Dendritic cell treated with granulocyte-macrophage colony-stimulating factor and Interleukin-4, amounts not matched to agents 40 ng/mL and 50 ng/mL, for 4 days (primary cell): ENCODE results near the gene GALNT16.
A peak's percentile ranks its signal among the peaks of the same experiment; 100 is the strongest.

Experiments used
- H3K27ac Mint-ChIP-seq: one replicate; pipeline ENCODE4 v1.8.0; 2022; ENCODE audit warnings: mild to moderate bottlenecking, mixed read lengths
- H3K27me3 Mint-ChIP-seq: one replicate; pipeline ENCODE4 v1.8.0; 2022; ENCODE audit warnings: mild to moderate bottlenecking, mixed read lengths
- H3K36me3 Mint-ChIP-seq: one replicate; pipeline ENCODE4 v1.8.0; 2022; ENCODE audit warnings: low read depth, mixed read lengths
- H3K4me1 Mint-ChIP-seq: one replicate; pipeline ENCODE4 v1.8.0; 2022; ENCODE audit warnings: low read depth, mixed read lengths
- H3K4me3 Mint-ChIP-seq: one replicate; pipeline ENCODE4 v1.8.0; 2022; ENCODE audit warnings: mild to moderate bottlenecking, moderate library complexity, mixed read lengths
- H3K9me3 Mint-ChIP-seq: one replicate; pipeline ENCODE4 v1.8.0; 2022; ENCODE audit warnings: mixed read lengths
- intact Hi-C: fragments of 100-400 bp; cut with micrococcal nuclease; formaldehyde crosslinking; loops from one replicate; pipeline ENCODE4 v1.15.0; 2022

Gene GALNT16

DNA sequence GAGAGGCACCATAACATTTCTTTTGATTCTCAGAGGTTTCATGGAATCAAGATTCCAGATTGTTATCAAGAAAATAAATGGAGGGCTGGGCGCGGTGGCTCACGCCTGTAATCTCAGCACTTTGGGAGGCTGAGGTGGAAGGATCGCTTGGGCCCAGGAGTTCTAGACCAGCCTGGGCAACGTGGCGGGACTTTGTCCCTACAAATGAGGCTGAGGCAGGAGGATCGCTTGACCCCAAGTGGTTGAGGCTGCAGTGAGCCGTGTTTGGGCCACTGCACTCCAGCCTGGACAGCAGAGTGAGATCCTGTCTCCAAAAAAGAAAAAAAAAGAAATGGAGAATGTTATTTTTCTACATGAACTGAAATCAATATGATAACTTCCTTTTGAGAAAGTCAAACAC lies 139.8 kb downstream of the GALNT16 start:
- Mint-ChIP-seq H3K9me3 (no peaks in the 10 kb centered on the region), H3K36me3 (peaks cover 37% of the 10 kb centered on the region), H3K27ac (peak overlapping the region; percentile 95), H3K4me3 (peak overlapping the region; percentile 89), H3K4me1 (peaks cover 27% of the 10 kb centered on the region), H3K27me3 (no peaks in the 10 kb centered on the region)
- intact Hi-C loops, result no loop called here

DNA sequence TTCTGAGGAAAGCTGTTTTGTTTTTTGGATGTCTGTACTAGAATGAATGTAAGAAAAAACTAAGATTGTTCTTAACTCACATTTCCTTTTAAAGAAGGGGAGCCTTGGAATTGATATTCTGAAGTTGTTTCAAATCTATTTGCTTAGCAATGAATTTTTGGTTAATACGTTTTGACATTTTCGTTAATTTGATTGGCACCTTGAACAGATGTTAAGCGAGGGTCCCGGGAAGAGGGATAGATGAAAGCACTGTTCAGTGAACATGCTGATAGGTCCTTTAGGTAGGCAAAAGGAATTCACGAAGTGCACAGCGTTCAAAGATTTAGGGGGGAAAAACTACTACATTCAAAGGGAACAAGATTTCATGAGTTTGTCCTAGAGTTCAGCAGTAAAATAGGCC lies 140.2 kb downstream of the GALNT16 start:
- no peaks in the 10 kb centered on the region for H3K9me3 Mint-ChIP-seq
- peaks cover 37% of the 10 kb centered on the region for H3K36me3 Mint-ChIP-seq
- peak overlapping the region; percentile 65 for H3K4me3 Mint-ChIP-seq
- H3K27me3 Mint-ChIP-seq, result no peaks in the 10 kb centered on the region
- no peak overlapping the region for H3K27ac Mint-ChIP-seq
- intact Hi-C loops, result no loop called here
- peaks cover 27% of the 10 kb centered on the region for H3K4me1 Mint-ChIP-seq

DNA sequence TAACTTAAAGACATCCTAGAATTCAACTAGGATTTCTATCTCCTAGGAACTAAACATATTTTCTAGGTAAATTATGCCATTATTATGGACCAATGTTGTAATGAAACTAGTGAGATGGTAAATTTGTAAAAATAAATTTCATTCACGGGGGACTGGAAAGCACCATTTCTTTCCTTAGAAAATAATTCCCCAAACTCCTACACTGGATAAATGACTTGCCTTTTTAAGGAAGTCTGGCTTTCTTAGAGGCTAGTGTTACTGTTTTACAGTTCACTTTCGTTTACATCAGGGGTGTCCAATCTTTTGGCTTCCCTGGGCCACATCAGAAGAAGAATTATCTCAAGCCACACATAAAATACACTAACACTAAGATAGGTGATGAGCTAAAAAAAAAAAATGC lies 141.9 kb downstream of the GALNT16 start:
- peaks cover 27% of the 10 kb centered on the region for H3K4me1 Mint-ChIP-seq
- intact Hi-C loops, result no loop called here
- H3K4me3 Mint-ChIP-seq, result peak overlapping the region; percentile 20

GRCh38 chr14:69404478-69404877 lies 144.5 kb downstream of the GALNT16 start:
- Mint-ChIP-seq H3K36me3 (peaks cover 15% of the 10 kb centered on the region), H3K9me3 (no peaks in the 10 kb centered on the region), H3K27me3 (no peaks in the 10 kb centered on the region), H3K27ac (no peak overlapping the region), H3K4me3 (no peak overlapping the region), H3K4me1 (peaks cover 36% of the 10 kb centered on the region)
- intact Hi-C loops, result no loop called here

More for the DNA sequence above, 141.9 kb downstream of the GALNT16 start:
- H3K9me3 Mint-ChIP-seq, result no peaks in the 10 kb centered on the region
- H3K27ac Mint-ChIP-seq, result no peak overlapping the region
- peaks cover 21% of the 10 kb centered on the region for H3K36me3 Mint-ChIP-seq
- H3K27me3 Mint-ChIP-seq, result no peaks in the 10 kb centered on the region

DNA sequence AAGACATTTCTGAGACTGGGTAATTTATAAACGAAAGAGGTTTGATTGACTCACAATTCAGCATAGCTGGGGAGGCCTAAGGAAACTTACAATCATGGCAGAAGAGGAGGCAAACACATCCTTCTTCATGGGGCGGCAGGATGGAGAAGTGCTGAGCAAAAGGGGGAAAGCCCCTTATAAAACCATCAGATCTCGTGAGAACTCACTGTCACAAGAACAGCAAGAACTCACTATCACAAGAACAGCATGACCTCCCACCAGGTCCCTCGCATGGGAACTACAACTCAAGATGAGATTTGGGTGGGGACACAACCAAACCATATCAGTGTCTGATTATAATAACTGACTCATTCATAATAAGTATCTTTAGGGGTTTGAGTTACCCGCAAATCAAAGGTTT lies 144.9 kb downstream of the GALNT16 start:
- Mint-ChIP-seq H3K4me3 (no peak overlapping the region), H3K36me3 (peaks cover 15% of the 10 kb centered on the region), H3K27me3 (no peaks in the 10 kb centered on the region), H3K27ac (no peak overlapping the region), H3K9me3 (no peaks in the 10 kb centered on the region), H3K4me1 (peaks cover 32% of the 10 kb centered on the region)
- intact Hi-C loops, result no loop called here

DNA sequence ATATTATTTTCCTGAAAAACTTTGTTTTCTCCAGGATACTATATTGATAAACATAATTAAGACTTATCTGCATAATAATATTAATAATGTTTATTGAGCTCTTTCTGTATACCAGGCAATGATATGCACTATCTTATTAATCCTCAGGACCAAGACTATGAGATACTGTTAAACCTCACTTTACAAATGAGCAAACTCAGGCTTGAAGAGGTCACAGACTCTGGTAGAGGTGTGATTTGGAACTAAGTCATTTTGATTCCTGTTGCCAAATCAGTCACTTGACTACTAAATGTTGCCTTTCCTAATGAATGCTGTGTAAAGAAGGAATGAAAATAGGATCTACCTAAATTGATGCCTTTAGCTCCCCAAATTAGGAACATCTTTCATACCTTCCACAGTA lies 145.8 kb downstream of the GALNT16 start:
- Mint-ChIP-seq H3K27ac (no peak overlapping the region), H3K36me3 (peaks cover 15% of the 10 kb centered on the region), H3K27me3 (no peaks in the 10 kb centered on the region), H3K9me3 (no peaks in the 10 kb centered on the region), H3K4me1 (peaks cover 23% of the 10 kb centered on the region), H3K4me3 (no peak overlapping the region)
- intact Hi-C loops, result no loop called here
